Right atrium auricular region (tissue), 2 donors: ENCODE data around the gene PCBP3. TPM values are rescaled to one million over a fixed set of nuclear protein-coding genes. Genes with fewer than 3 reads are reported as not detected.

Experiments used
- DNase-seq: peaks from one replicate; pipeline ENCODE4 v3.0.0-alpha.2; 2019; ENCODE audit warnings: low spot score
- H3K27ac ChIP-seq, 2 donors: fragments of 200-600 bp; sonication (generic); 1 replicate in 1 of 2; 2 replicates in 1 of 2; pipeline ENCODE4 v1.5.1; 2016 to 2019
- H3K27me3 ChIP-seq, 2 donors: fragments of 200-600 bp; sonication (generic); one replicate each; pipeline versions ENCODE4 v1.5.1 to v1.6.0; 2017 to 2019
- H3K36me3 ChIP-seq: fragments of 200-600 bp; sonication (generic); one replicate; pipeline ENCODE4 v1.5.1; 2016
- H3K4me1 ChIP-seq, 2 donors: fragments of 200-600 bp; sonication (generic); one replicate each; pipeline versions ENCODE4 v1.5.1 to v1.6.0; 2017 to 2019
- H3K4me3 ChIP-seq, 2 donors: fragments of 200-600 bp; sonication (generic); 1 replicate in 1 of 2; 2 replicates in 1 of 2; pipeline ENCODE4 v1.5.1; 2017 to 2019; ENCODE audit warnings: mild to moderate bottlenecking in 1 of 2, moderate library complexity in 1 of 2
- H3K9me3 ChIP-seq, 2 donors: fragments of 200-600 bp; sonication (generic); one replicate each; pipeline ENCODE4 v1.5.1; 2019
- total RNA-seq, 2 donors: library from RNA; depleted of rRNA; stranded (reverse); fragments of >200 nt; gene quantifications; one replicate each; pipeline ENCODE4 v1.1.0, GENCODE V29; 2016
- TF ChIP-seq, protein P1 (sequence below), 2 donors: fragments of 200-600 bp; sonication (generic); IDR thresholded peaks; one replicate each; pipeline ENCODE4 v1.5.1; 2019; ENCODE audit warnings: antibody characterized with exemption in 2 of 2

PCBP3 gene
- total RNA-seq, 2 donors from 2014 or later: 2.3 to 5.2 TPM

DNA sequence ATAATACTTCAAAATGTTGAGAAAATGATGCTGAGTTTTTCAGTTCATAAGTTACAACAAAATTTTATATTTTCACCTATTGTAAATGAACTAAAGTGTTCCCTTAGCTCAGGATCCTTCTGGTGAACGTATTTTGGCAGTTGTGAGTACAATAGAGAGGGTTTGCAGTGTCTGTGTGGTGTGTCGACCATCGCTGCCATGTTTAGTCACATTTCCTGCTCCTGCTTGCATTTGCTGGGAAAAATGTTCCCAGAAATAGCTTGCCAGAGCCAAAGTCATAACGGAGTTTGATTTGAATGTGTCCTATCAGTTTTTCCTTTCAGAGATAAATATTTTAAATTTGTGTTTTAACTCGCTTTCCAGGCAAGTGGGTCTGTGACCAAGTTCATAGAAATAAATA is 220.9 kb downstream of the PCBP3 start:
- H3K9me3 ChIP-seq: no peaks in the 10 kb centered on the region
- TF ChIP-seq, protein P1, sequence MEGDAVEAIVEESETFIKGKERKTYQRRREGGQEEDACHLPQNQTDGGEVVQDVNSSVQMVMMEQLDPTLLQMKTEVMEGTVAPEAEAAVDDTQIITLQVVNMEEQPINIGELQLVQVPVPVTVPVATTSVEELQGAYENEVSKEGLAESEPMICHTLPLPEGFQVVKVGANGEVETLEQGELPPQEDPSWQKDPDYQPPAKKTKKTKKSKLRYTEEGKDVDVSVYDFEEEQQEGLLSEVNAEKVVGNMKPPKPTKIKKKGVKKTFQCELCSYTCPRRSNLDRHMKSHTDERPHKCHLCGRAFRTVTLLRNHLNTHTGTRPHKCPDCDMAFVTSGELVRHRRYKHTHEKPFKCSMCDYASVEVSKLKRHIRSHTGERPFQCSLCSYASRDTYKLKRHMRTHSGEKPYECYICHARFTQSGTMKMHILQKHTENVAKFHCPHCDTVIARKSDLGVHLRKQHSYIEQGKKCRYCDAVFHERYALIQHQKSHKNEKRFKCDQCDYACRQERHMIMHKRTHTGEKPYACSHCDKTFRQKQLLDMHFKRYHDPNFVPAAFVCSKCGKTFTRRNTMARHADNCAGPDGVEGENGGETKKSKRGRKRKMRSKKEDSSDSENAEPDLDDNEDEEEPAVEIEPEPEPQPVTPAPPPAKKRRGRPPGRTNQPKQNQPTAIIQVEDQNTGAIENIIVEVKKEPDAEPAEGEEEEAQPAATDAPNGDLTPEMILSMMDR (IDR thresholded peaks at IDR 0.05): no peak
- H3K27me3 ChIP-seq: no peaks in the 10 kb centered on the region
- no peak overlapping the region for H3K27ac ChIP-seq
- H3K4me3 ChIP-seq: no peak overlapping the region
- H3K4me1 ChIP-seq: no peaks in the 10 kb centered on the region
- no peaks in the 10 kb centered on the region for H3K36me3 ChIP-seq
- DNase-seq: no peak

DNA sequence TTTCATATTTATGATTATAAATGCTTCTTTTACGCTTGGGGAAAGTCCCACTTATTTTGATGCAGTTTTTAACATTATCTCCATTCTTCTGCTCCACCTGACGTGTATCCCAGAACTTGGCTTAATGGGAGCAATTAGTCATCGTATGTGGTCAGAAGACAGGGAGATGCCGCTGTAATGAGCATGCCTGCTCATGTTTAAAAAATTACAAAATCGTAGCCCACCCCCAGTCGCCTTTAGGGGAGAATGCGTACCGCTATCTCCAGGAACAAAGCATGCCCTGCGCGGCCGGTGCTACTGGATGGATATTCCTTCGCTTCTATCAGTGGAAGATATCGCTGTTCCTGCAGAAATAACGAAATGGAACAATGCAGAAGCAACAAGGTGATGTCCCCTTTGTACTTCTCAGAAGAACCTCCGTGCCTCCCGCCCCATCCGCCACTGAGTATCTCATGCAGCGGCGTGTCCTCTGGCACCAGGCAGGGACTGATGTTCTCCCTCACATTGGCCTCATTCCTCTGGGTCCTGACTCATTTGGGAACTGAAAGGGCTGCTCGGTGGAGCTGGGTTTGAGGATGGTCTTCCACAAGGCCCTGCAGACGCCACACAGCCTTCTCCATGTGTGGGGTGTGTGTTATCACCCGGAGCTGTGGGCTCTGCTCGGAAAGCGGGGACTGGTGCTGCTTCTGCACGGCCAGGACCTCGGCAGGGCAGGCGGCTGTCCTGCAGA is 221.7 kb downstream of the PCBP3 start:
- TF ChIP-seq, protein P1 (IDR thresholded peaks at IDR 0.05): no peak
- H3K9me3 ChIP-seq: no peaks in the 10 kb centered on the region
- DNase-seq: no peak
- no peaks in the 10 kb centered on the region for H3K27me3 ChIP-seq
- no peak overlapping the region for H3K4me3 ChIP-seq
- H3K4me1 ChIP-seq: no peaks in the 10 kb centered on the region
- H3K27ac ChIP-seq: no peak overlapping the region
- H3K36me3 ChIP-seq: no peaks in the 10 kb centered on the region

DNA sequence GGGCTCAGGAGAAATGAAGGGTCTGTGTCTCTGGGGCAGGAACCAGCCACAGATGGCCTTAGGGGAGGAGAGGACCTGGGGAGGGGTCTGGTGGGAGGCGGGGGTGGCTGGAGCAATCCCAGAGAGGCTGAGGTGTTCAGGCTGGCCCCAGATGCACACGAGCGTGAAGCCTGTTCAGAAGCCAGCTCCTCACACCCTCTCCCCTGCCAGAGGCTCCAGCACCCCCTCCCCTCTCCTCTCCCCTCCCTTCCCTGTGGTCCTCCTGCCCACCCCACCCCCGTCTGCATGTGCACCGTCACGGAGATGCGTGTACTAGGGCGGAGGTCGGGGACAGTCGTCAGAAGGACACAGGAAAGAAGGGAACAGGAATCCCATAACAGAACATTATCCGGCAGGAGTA is 223.0 kb downstream of the PCBP3 start:
- H3K27ac ChIP-seq: no peak overlapping the region
- H3K9me3 ChIP-seq: no peaks in the 10 kb centered on the region
- no peak overlapping the region for H3K4me3 ChIP-seq
- DNase-seq: no peak
- H3K36me3 ChIP-seq: no peaks in the 10 kb centered on the region
- no peaks in the 10 kb centered on the region for H3K4me1 ChIP-seq
- no peaks in the 10 kb centered on the region for H3K27me3 ChIP-seq
- TF ChIP-seq, protein P1 (IDR thresholded peaks at IDR 0.05): no peak

DNA sequence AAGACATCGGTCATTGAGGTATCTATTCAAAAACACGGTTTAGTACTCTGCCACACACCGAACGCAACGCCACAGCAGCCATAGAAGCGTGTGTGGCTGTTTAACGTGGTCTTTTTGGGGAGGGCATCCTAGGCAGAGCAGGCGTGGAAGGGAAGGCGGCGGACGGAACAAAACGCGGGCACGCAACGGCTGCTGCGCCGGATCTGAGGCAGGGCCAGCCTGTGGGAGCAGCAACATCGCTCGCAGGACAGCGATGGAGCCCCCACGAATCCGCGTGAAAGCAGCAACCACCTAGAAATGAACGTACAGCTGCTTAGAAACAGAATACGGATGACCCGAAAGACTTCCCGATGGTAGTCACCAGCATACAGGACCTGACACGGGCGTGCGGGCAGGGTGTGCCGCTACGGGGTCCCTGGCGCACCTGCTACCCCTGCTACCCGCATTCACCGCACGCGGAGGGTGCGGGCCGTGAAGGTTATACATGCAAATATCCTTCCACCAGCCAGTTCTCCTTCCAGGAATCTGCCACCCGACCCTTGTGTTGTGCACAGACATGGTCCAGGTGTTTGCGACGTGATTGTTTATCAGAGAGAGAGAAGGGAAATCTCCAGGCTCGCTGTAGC is 223.6 kb downstream of the PCBP3 start:
- no peaks in the 10 kb centered on the region for H3K27me3 ChIP-seq
- TF ChIP-seq, protein P1 (IDR thresholded peaks at IDR 0.05): no peak
- no peaks in the 10 kb centered on the region for H3K9me3 ChIP-seq
- H3K4me1 ChIP-seq: no peaks in the 10 kb centered on the region
- H3K4me3 ChIP-seq: no peak overlapping the region
- no peak overlapping the region for H3K27ac ChIP-seq
- no peaks in the 10 kb centered on the region for H3K36me3 ChIP-seq
- no peak for DNase-seq

DNA sequence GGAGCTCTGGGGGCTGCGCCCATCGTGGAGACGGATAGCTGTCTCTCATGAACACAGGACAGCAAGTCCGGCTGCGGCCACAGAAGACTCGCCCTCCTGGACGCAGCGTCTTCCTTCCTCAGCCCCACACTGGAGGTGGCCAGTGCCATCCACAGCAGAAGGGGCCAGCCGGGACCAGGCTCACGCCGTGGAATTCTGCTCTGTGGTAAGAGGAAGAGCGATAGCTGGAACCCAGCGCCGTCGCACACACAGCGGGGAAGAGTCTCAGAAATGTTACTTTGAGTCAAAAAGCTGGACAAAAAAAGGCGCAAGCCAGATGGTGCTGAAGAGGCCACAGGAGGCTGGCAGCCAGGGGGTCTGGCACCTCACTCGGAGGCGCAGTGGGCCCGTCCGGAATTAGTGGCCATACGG is 224.2 kb downstream of the PCBP3 start:
- no peaks in the 10 kb centered on the region for H3K4me1 ChIP-seq
- H3K27ac ChIP-seq: no peak overlapping the region
- TF ChIP-seq, protein P1 (IDR thresholded peaks at IDR 0.05): no peak
- no peak overlapping the region for H3K4me3 ChIP-seq
- no peak for DNase-seq
- H3K36me3 ChIP-seq: no peaks in the 10 kb centered on the region
- H3K27me3 ChIP-seq: no peaks in the 10 kb centered on the region
- no peaks in the 10 kb centered on the region for H3K9me3 ChIP-seq
